ENCODE results near the gene CDKN3. TPM values are rescaled to one million over a fixed set of nuclear protein-coding genes. Genes with fewer than 3 reads are reported as not detected.

CDKN3 gene
- 10 to 100 TPM; 77.9 to 79.5 TPM for total RNA-seq

DNA sequence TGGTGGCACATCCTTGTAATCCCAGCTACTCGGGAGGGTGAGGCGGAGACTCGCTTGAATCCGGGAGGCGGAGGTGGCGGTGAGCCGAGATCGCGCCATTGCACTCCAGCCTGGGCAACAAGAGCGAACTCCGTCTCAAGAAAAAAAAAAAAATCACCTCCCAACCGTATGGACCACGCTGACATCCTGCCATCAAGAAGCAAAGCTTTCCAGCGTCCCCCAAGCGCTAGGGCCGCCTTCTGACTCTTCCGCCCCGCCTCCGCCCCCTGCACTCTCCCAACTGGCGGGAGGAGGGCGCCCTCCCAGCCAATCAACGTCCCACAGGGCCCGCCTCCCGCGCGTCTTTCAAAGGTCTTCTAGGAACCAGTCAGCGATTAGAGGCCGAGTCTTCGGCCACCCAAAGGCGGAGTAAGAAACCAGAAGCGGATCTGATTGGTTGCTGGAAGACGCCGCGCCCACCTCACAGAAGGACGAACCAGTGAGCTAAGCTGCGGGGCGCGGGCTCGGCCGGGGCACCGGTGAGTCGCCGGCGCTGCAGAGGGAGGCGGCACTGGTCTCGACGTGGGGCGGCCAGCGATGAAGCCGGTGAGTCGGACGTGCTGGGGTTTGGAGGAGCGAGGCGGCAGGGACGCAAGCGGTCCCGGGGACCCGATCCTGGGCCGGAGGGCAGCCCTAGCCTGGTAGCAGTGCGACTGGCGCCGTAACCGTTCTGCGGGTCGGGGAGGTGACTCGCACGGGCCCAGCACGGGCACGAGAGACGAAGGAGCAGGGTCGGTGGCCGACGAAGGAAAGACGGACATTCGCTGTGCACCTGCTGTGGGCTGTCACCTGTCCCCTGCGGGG, at the start of gene CDKN3:
Gene CDKN3, plus strand, starts transcription at position 515 of the 843 bp plus-strand sequence. Its CDS starts 62 bp downstream, at position 577.
- no peaks in the 10 kb centered on the region for H3K9me3 Mint-ChIP-seq
- DNase-seq: peak; percentile 97
- no peaks in the 10 kb centered on the region for H3K27me3 Mint-ChIP-seq
- peaks cover 4% of the 10 kb centered on the region for H3K36me3 Mint-ChIP-seq
- peak within 1 kb of the TSS; percentile 85 for H3K4me3 Mint-ChIP-seq
- peak within 1 kb of the TSS; percentile 74 for H3K27ac Mint-ChIP-seq
- peaks cover 18% of the 10 kb centered on the region for H3K4me1 Mint-ChIP-seq

DNA sequence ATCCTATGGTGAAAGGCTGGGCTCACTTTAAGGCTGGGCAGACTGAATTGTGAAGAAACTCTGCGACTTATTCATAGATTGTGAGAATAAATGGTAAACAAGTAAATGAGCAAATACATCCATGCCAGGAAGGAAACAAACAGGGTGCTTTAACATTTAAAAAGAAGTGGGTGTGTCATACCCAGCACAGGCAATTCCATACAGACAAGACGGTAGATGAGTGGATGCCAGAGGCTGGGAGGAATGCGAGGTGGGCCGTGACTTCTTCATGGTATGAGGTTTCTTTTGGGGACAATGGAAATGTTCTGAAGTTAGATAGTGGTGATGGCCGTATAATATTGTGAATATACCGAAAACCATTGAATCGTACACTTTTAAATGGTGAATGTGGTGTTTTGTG, 49.8 kb upstream of the CDKN3 start:
- H3K4me3 Mint-ChIP-seq: no peak overlapping the region
- H3K4me1 Mint-ChIP-seq: no peaks in the 10 kb centered on the region
- no peaks in the 10 kb centered on the region for H3K36me3 Mint-ChIP-seq
- H3K27ac Mint-ChIP-seq: no peak overlapping the region
- H3K27me3 Mint-ChIP-seq: no peaks in the 10 kb centered on the region
- no peaks in the 10 kb centered on the region for H3K9me3 Mint-ChIP-seq
- DNase-seq: no peak

- no peaks in the 10 kb centered on the region for H3K9me3 Mint-ChIP-seq
- no peaks in the 10 kb centered on the region for H3K4me1 Mint-ChIP-seq
- no peak overlapping the region for H3K4me3 Mint-ChIP-seq
- no peaks in the 10 kb centered on the region for H3K36me3 Mint-ChIP-seq
- no peak overlapping the region for H3K27ac Mint-ChIP-seq
- no peaks in the 10 kb centered on the region for H3K27me3 Mint-ChIP-seq
- DNase-seq: no peak
Observed at GRCh38 chr14:54348001-54348611, 48.7 kb upstream of the CDKN3 start.

GRCh38 chr14:54348923-54349620, 47.7 kb upstream of the CDKN3 start:
- Mint-ChIP-seq H3K27me3 (no peaks in the 10 kb centered on the region), H3K9me3 (no peaks in the 10 kb centered on the region), H3K27ac (no peak overlapping the region), H3K4me3 (no peak overlapping the region), H3K4me1 (no peaks in the 10 kb centered on the region), H3K36me3 (no peaks in the 10 kb centered on the region)
- no peak for DNase-seq

DNA sequence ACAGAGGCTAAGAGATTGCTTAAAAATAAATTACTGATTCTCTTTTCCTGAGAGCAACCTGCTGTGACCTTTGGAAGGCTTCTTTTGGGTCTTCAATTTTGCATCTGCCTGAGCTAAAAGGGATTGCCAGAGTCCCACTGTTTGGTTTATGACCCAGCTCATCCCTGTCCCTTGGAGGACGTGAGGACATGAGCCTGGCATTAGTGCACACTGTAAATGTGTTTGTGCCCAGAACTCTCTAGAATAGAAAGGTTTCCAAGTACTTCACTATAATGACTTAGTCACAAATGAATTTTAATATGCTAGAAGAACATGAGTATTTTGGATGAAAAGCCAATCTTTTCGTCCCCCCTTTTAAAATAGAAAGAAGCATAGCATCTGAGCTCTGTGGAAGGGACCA, 47.1 kb upstream of the CDKN3 start:
- Mint-ChIP-seq H3K36me3 (no peaks in the 10 kb centered on the region), H3K27me3 (peaks cover 3% of the 10 kb centered on the region), H3K27ac (no peak overlapping the region), H3K9me3 (no peaks in the 10 kb centered on the region), H3K4me3 (no peak overlapping the region), H3K4me1 (no peaks in the 10 kb centered on the region)
- no peak for DNase-seq

GRCh38 chr14:54350203-54350602, 46.6 kb upstream of the CDKN3 start:
- Mint-ChIP-seq H3K9me3 (no peaks in the 10 kb centered on the region), H3K4me3 (no peak overlapping the region), H3K4me1 (no peaks in the 10 kb centered on the region), H3K27me3 (peaks cover 4% of the 10 kb centered on the region), H3K27ac (no peak overlapping the region), H3K36me3 (no peaks in the 10 kb centered on the region)
- DNase-seq: no peak

GRCh38 chr14:54353266-54353665, 43.5 kb upstream of the CDKN3 start:
- no peaks in the 10 kb centered on the region for H3K36me3 Mint-ChIP-seq
- no peaks in the 10 kb centered on the region for H3K9me3 Mint-ChIP-seq
- H3K27me3 Mint-ChIP-seq: peaks cover 4% of the 10 kb centered on the region
- no peak overlapping the region for H3K27ac Mint-ChIP-seq
- no peaks in the 10 kb centered on the region for H3K4me1 Mint-ChIP-seq
- DNase-seq: no peak
- H3K4me3 Mint-ChIP-seq: no peak overlapping the region

DNA sequence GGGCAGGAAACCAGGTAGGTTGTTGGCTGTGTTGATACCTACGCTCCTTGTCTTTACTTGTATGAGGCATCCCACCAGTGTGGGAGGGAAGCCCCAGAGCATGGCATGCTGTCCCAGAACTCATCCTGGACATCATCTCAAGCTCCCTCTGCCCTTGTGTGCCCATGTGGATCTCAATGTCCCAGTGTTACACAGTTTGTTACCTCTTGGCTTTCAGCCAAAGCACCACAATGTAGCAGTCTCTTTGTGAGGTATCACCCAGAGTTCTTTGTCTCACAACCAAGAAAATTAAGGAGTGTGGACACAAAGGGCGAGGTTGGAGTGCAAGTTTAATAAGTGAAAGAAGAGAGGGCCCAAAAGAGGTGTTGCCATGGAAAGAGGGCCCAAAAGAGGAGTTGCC, 43.1 kb upstream of the CDKN3 start:
- H3K36me3 Mint-ChIP-seq: no peaks in the 10 kb centered on the region
- H3K27ac Mint-ChIP-seq: no peak overlapping the region
- no peak overlapping the region for H3K4me3 Mint-ChIP-seq
- no peaks in the 10 kb centered on the region for H3K9me3 Mint-ChIP-seq
- H3K27me3 Mint-ChIP-seq: peaks cover 4% of the 10 kb centered on the region
- DNase-seq: no peak
- no peaks in the 10 kb centered on the region for H3K4me1 Mint-ChIP-seq

GRCh38 chr14:54354096-54354495, 42.7 kb upstream of the CDKN3 start:
- peaks cover 4% of the 10 kb centered on the region for H3K27me3 Mint-ChIP-seq
- no peak overlapping the region for H3K4me3 Mint-ChIP-seq
- no peaks in the 10 kb centered on the region for H3K9me3 Mint-ChIP-seq
- H3K36me3 Mint-ChIP-seq: no peaks in the 10 kb centered on the region
- H3K4me1 Mint-ChIP-seq: no peaks in the 10 kb centered on the region
- no peak for DNase-seq
- H3K27ac Mint-ChIP-seq: no peak overlapping the region

- Mint-ChIP-seq H3K27ac (no peak overlapping the region), H3K4me3 (no peak overlapping the region), H3K27me3 (peaks cover 4% of the 10 kb centered on the region), H3K4me1 (no peaks in the 10 kb centered on the region), H3K9me3 (no peaks in the 10 kb centered on the region), H3K36me3 (no peaks in the 10 kb centered on the region)
- no peak for DNase-seq
Observed at GRCh38 chr14:54354968-54355641, 41.7 kb upstream of the CDKN3 start.

GRCh38 chr14:54355698-54356097, 41.1 kb upstream of the CDKN3 start:
- Mint-ChIP-seq H3K36me3 (no peaks in the 10 kb centered on the region), H3K27me3 (peaks cover 7% of the 10 kb centered on the region), H3K27ac (no peak overlapping the region), H3K9me3 (no peaks in the 10 kb centered on the region), H3K4me1 (no peaks in the 10 kb centered on the region), H3K4me3 (no peak overlapping the region)
- no peak for DNase-seq

DNA sequence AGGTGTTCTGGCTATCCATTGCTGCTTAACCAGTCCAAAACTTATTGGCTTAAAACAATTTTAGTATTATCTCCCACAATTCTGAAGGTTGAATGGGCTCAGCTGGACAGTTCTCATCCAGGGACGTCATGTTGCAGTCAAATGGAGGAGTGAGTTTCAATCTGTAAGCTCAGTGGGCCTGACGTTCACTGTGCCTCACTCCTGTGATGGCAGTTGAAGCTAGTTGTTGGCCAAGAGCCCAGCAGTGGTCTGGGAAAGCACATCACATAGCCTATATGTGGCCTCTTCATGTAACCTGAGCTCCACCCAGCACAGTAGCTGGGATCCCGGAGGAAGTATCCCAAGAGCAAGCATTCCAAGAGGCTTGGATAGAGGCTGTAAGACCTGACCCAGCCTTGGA, 40.6 kb upstream of the CDKN3 start:
- DNase-seq: no peak
- Mint-ChIP-seq H3K9me3 (no peaks in the 10 kb centered on the region), H3K27me3 (peaks cover 7% of the 10 kb centered on the region), H3K36me3 (no peaks in the 10 kb centered on the region), H3K4me1 (no peaks in the 10 kb centered on the region), H3K4me3 (no peak overlapping the region), H3K27ac (no peak overlapping the region)

DNA sequence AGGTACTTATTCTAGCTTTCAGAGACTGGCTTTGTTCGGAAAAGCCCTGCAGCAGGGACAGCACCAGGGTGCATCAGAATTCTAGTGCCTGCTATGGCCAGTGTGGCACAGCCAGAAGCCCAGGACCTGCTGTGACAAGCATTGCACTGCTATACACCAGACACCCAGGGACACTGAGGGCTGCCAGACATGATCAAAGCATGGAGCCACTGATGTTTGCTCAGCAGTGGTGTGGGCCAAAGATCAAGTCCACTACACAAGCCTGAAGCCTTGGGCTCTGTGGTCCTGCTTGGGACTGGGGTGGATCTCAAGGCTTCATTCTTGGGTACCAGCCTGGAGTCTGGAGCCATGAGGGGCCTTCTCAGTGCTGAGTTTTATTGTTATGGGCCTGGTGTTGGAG, 36.1 kb upstream of the CDKN3 start:
- Mint-ChIP-seq H3K4me3 (no peak overlapping the region), H3K9me3 (no peaks in the 10 kb centered on the region), H3K27me3 (peaks cover 11% of the 10 kb centered on the region), H3K27ac (no peak overlapping the region), H3K4me1 (no peaks in the 10 kb centered on the region), H3K36me3 (no peaks in the 10 kb centered on the region)
- no peak for DNase-seq

DNA sequence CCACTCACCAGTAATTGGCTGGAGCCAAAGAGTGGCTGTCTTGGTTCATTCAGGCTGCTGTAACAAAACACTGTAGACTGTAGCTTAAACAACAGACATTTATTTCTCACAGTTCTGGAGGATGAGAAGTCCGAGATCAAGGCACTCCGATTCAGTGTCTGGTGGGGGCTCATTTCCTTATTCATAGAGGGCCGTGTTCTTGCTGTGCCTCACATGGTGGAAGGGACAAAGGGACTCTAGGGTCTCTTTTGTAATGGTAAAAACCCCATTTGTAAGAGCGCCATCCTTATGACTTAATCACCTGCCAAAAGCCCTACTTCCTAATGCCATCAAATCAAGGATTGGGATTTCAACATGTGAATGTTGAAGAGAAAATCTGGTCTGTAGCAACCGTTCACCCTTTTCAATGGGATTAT, 34.7 kb upstream of the CDKN3 start:
- Mint-ChIP-seq H3K4me3 (no peak overlapping the region), H3K4me1 (no peaks in the 10 kb centered on the region), H3K27ac (no peak overlapping the region)

More for the DNA sequence above, 34.7 kb upstream of the CDKN3 start:
- Mint-ChIP-seq H3K9me3 (no peaks in the 10 kb centered on the region), H3K27me3 (peaks cover 11% of the 10 kb centered on the region), H3K36me3 (no peaks in the 10 kb centered on the region)
- DNase-seq: no peak
